ENCODE results near the gene CACNA2D1. TPM values are rescaled to one million over a fixed set of nuclear protein-coding genes. Genes with fewer than 3 reads are reported as not detected.

Gene CACNA2D1
- total and polyA plus RNA-seq, 8 donors: 0.79 to 5.0 (median 2.1) TPM

- Histone ChIP-seq H3K4me3 (no peak overlapping the region), H3K36me3 (no peaks in the 10 kb centered on the region), H3K27ac (no peak overlapping the region), H3K27me3 (peaks cover 0 to 4% (median 2%) of the 10 kb centered on the region in 4 donors), H3K9me3 (no peaks in the 10 kb centered on the region), H3K4me1 (no peaks in the 10 kb centered on the region)
- ATAC-seq (no peak), FAIRE-seq (no peak), DNase-seq (no peak)
- TF ChIP-seq CTCF (IDR thresholded peaks at IDR 0.05): no peak
- intact Hi-C loops (cut with DNase I): no loop called here
- 57 to 65% methylated on average over 2 of the region's 2 CpGs for WGBS, 2 donors
These were observed 58.8 kb downstream of the CACNA2D1 start for GRCh38 chr7:82384779-82385178.

- WGBS, 2 donors: 69 to 73% methylated on average over 4 of the region's 4 CpGs
- Histone ChIP-seq H3K36me3 (no peaks in the 10 kb centered on the region), H3K4me3 (no peak overlapping the region), H3K27ac (no peak overlapping the region), H3K27me3 (peaks cover 0 to 4% (median 2%) of the 10 kb centered on the region in 4 donors), H3K4me1 (no peaks in the 10 kb centered on the region), H3K9me3 (no peaks in the 10 kb centered on the region)
- ATAC-seq: no peak
- no peak for DNase-seq
- no peak for TF ChIP-seq CTCF (IDR thresholded peaks at IDR 0.05)
- no peak for FAIRE-seq
- intact Hi-C loops (cut with DNase I): no loop called here
These were observed 59.5 kb downstream of the CACNA2D1 start for GRCh38 chr7:82384051-82384464.

GRCh38 chr7:82382276-82382675 is 61.3 kb downstream of the CACNA2D1 start:
- intact Hi-C loops (cut with DNase I): no loop called here
- Histone ChIP-seq H3K36me3 (no peaks in the 10 kb centered on the region), H3K4me3 (no peak overlapping the region), H3K27ac (no peak overlapping the region), H3K27me3 (peaks cover 0 to 4% (median 0%) of the 10 kb centered on the region in 4 donors), H3K9me3 (no peaks in the 10 kb centered on the region), H3K4me1 (no peaks in the 10 kb centered on the region)
- 86 to 93% methylated on average over 2 of the region's 2 CpGs for WGBS, 2 donors
- ATAC-seq (no peak), DNase-seq (no peak), FAIRE-seq (no peak)
- TF ChIP-seq CTCF (IDR thresholded peaks at IDR 0.05): no peak

GRCh38 chr7:82376739-82377138 is 66.8 kb downstream of the CACNA2D1 start:
- FAIRE-seq (no peak), DNase-seq (no peak), ATAC-seq (no peak)
- Histone ChIP-seq H3K4me3 (no peak overlapping the region), H3K27me3 (peaks cover 0 to 3% (median 0%) of the 10 kb centered on the region in 4 donors), H3K9me3 (no peaks in the 10 kb centered on the region), H3K4me1 (no peaks in the 10 kb centered on the region), H3K36me3 (no peaks in the 10 kb centered on the region), H3K27ac (no peak overlapping the region)
- TF ChIP-seq CTCF (IDR thresholded peaks at IDR 0.05): no peak
- 54 to 58% methylated on average over 2 of the region's 2 CpGs for WGBS, 2 donors
- intact Hi-C loops (cut with DNase I): no loop called here

- TF ChIP-seq CTCF (IDR thresholded peaks at IDR 0.05): no peak
- H3K4me3 ChIP-seq: no peak overlapping the region
- FAIRE-seq (no peak), DNase-seq (no peak), ATAC-seq (no peak)
- H3K4me1 ChIP-seq: no peaks in the 10 kb centered on the region
- H3K27ac ChIP-seq: no peak overlapping the region
- no peaks in the 10 kb centered on the region for H3K9me3 ChIP-seq
- no peaks in the 10 kb centered on the region for H3K27me3 ChIP-seq
- WGBS, 2 donors: 38 to 47% methylated on average over 3 of the region's 3 CpGs
- intact Hi-C loops (cut with DNase I): no loop called here
- no peaks in the 10 kb centered on the region for H3K36me3 ChIP-seq
These were observed 67.9 kb downstream of the CACNA2D1 start for GRCh38 chr7:82375713-82376112.

Data from pancreas (tissue), 10 donors.